Measurements from ENCODE around the gene ADAM17. TPM values are rescaled to one million over a fixed set of nuclear protein-coding genes. Genes with fewer than 3 reads are reported as not detected.
A peak's percentile ranks its signal among the peaks of the same experiment; 100 is the strongest.

The ADAM17 gene
- total and polyA plus RNA-seq, 8 donors: 40.7 to 55.8 (median 43.9) TPM

DNA sequence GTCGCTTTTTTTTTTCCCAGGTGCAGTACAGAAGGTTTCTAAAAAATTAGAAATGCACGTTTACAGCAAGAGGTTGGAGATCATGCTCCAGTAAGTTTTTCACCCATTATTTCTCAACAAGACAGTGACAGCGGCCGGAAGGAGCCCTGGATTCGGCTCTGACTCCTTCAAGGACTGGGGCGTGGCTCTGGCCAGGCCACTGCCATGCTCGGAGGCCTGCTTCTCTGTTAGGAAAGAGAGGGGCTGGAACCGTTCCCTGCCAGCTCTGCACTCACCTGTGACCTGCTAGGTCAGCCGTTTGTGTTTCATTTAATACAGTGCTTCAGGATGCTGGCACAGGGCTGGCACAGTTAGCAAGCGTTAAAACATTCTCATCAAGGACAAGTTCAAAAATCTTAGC lies 87.9 kb downstream of the ADAM17 start:
- no peaks in the 10 kb centered on the region for H3K4me1 ChIP-seq
- H3K9me3 ChIP-seq: no peaks in the 10 kb centered on the region
- intact Hi-C loops (cut with DNase I): no loop called here
- no peak overlapping the region for H3K4me3 ChIP-seq
- TF ChIP-seq, protein P1, sequence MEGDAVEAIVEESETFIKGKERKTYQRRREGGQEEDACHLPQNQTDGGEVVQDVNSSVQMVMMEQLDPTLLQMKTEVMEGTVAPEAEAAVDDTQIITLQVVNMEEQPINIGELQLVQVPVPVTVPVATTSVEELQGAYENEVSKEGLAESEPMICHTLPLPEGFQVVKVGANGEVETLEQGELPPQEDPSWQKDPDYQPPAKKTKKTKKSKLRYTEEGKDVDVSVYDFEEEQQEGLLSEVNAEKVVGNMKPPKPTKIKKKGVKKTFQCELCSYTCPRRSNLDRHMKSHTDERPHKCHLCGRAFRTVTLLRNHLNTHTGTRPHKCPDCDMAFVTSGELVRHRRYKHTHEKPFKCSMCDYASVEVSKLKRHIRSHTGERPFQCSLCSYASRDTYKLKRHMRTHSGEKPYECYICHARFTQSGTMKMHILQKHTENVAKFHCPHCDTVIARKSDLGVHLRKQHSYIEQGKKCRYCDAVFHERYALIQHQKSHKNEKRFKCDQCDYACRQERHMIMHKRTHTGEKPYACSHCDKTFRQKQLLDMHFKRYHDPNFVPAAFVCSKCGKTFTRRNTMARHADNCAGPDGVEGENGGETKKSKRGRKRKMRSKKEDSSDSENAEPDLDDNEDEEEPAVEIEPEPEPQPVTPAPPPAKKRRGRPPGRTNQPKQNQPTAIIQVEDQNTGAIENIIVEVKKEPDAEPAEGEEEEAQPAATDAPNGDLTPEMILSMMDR (IDR thresholded peaks at IDR 0.05): no peak
- H3K27me3 ChIP-seq: no peaks in the 10 kb centered on the region
- DNase-seq (peak in 2 of 4 donors; percentile 74 to 80), ATAC-seq (peak; percentile 97)
- H3K27ac ChIP-seq: no peak overlapping the region
- peaks cover 0 to 27% of the 10 kb centered on the region in 2 donors for H3K36me3 ChIP-seq

DNA sequence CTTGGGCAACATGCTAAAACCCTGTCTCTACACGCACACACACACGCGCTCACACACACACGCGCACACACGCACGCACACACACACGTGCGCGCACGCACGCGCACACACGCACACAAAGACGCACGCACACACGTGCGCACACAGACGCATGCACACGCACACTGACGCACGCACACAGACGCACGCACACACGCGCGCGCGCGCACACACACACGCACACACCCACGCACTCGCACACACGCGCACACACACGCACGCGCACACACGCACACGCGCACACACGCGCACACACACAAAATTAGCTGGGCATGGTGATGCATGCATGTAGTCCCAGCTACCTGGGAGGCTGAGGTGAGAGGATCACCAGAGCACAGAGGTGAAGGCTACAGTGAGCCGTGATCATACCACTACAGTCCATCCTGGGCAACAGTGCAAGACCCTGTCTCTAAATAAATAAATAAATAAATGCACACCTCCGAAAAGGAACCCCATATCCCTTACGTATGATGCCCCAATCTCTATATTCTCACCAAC lies 89.4 kb downstream of the ADAM17 start:
- ATAC-seq: no peak
- H3K27me3 ChIP-seq: no peaks in the 10 kb centered on the region
- peaks cover 0 to 32% of the 10 kb centered on the region in 2 donors for H3K36me3 ChIP-seq
- no peak overlapping the region for H3K27ac ChIP-seq
- DNase-seq: no peak
- TF ChIP-seq, protein P1 (IDR thresholded peaks at IDR 0.05): no peak
- H3K4me1 ChIP-seq: no peaks in the 10 kb centered on the region
- H3K9me3 ChIP-seq: no peaks in the 10 kb centered on the region
- intact Hi-C loops (cut with DNase I): no loop called here
- H3K4me3 ChIP-seq: no peak overlapping the region

DNA sequence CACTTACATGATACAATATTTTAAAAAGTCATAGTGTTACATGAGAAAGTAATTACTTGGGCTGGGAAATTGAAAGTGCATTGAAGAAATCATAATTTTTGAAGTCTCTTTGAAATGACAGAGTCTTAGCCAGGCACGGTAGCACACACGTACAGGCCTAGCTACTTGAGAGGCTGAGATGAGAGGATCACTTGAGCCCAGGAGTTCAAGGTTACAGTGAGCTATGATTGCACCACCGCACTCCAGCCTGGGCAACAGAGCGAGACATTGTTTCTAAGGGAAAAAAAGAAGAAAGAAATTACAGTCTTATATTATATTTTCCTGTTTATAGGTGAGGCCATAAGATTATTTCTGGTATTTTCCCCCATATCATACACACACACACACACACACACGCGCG lies 90.5 kb downstream of the ADAM17 start:
- no peaks in the 10 kb centered on the region for H3K4me1 ChIP-seq
- TF ChIP-seq, protein P1 (IDR thresholded peaks at IDR 0.05): no peak

DNA sequence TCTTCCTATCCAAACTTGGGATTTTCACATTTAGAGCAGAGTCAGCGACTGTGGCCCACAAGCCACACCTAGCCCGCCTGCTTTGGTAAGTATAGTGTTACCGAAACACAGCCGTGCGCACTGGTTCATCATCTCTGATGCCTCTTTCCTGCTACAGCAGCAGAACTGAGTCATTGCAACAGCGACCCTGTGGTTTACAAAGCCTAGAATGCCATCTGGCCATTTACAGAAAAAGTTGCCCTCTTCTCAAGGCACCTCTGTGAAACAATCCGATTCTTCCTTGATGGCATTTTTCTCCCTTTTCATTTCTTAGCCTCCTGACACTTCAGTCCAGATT lies 92.0 kb downstream of the ADAM17 start:
- Histone ChIP-seq H3K36me3 (peaks cover 0 to 46% of the 10 kb centered on the region in 2 donors), H3K4me1 (no peaks in the 10 kb centered on the region), H3K27me3 (no peaks in the 10 kb centered on the region), H3K4me3 (no peak overlapping the region), H3K9me3 (no peaks in the 10 kb centered on the region), H3K27ac (no peak overlapping the region)
- intact Hi-C loops (cut with DNase I): no loop called here
- no peak for ATAC-seq
- TF ChIP-seq, protein P1 (IDR thresholded peaks at IDR 0.05): no peak
- no peak for DNase-seq

More for the DNA sequence above, 90.5 kb downstream of the ADAM17 start:
- Histone ChIP-seq H3K27ac (no peak overlapping the region), H3K4me3 (no peak overlapping the region), H3K27me3 (no peaks in the 10 kb centered on the region), H3K9me3 (no peaks in the 10 kb centered on the region), H3K36me3 (peaks cover 0 to 40% of the 10 kb centered on the region in 2 donors)
- DNase-seq: no peak
- ATAC-seq: peak; percentile 22
- intact Hi-C loops (cut with DNase I): no loop called here

DNA sequence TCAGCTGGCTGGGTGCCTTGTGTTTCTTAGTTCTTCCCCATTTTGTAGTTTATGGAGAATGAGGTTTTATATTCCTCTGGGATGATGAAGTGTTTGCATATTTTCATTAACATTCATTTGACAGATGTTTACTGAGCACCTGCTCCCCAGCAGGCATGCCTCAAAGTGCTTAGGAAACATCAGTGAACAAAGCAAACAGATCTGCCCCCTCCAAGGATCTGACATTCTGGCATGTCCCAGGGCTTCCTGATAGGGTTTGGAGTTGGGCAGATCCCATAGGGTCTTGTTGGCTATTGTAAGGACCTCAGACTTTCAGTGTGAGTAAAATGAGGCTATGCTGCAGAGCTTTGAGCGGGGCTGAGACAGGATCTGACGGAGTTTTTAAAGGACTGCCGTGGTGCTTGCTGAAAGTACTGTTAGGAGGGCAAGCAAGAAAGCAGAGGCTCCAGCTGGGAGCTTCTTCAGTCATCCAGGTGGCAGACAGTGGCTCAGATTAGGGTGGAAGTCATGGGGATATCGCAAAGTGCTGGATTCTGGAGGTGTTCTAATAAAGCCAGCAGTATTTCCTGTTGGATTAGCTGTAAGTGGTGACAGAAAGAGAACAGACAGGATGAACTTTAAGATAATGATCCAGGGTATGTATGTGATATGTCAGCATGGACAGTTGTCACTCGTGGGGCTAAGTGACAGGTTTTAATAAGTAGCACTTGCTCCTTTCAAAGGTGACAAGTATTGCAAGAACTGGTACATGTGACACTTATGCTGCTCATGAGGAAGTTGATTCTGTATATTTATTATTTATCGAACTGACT lies 92.5 kb downstream of the ADAM17 start:
- no peak overlapping the region for H3K4me3 ChIP-seq
- no peaks in the 10 kb centered on the region for H3K4me1 ChIP-seq
- H3K9me3 ChIP-seq: no peaks in the 10 kb centered on the region
- H3K36me3 ChIP-seq: peaks cover 0 to 52% of the 10 kb centered on the region in 2 donors
- TF ChIP-seq, protein P1 (IDR thresholded peaks at IDR 0.05): no peak
- no peak overlapping the region for H3K27ac ChIP-seq
- no peaks in the 10 kb centered on the region for H3K27me3 ChIP-seq
- DNase-seq: no peak
- ATAC-seq: no peak
- intact Hi-C loops (cut with DNase I): no loop called here

Data from left lung (tissue), 10 donors.